Pancreas (tissue), 10 donors: ENCODE results near the gene SHISAL1. TPM values are rescaled to one million over a fixed set of nuclear protein-coding genes. Genes with fewer than 3 reads are reported as not detected.
"Not testable (repeated sequence)": the region's sequence is repeated elsewhere in the genome, so short reads cannot be mapped to it uniquely, and the experiment has no call there.

Experiments
- ATAC-seq, 4 donors: fragments of 200-7000 bp; cut with Tn5 transposase; one replicate each; pipeline versions ENCODE4 v1.8.0 to v1.9.1; 2020; ENCODE audit warnings: mild to moderate bottlenecking in 4 of 4, moderate library complexity in 4 of 4
- DNase-seq, 6 donors: peaks; one replicate each; pipeline ENCODE4 v3.0.0-alpha.2; 2020
- FAIRE-seq: peaks from 2 replicates; lab custom pipeline; 2012; peaks lifted over from hg19 to GRCh38; lab: Jason Lieb, UNC
- H3K27ac ChIP-seq, 4 donors: fragments of 200-600 bp; sonication (generic); 1 replicate in 3 of 4; 2 replicates in 1 of 4; pipeline versions ENCODE4 v1.5.0 to v1.8.0; 2020
- H3K27me3 ChIP-seq, 4 donors: fragments of 200-600 bp; one replicate each; pipeline ENCODE4 v1.8.0; 2021
- H3K36me3 ChIP-seq, 3 donors: fragments of 200-600 bp; sonication (generic) in 1 of 3; one replicate each; pipeline versions ENCODE4 v1.5.0 to v1.8.0; 2020 to 2021
- H3K4me1 ChIP-seq, 3 donors: fragments of 200-600 bp; one replicate each; pipeline ENCODE4 v1.8.0; 2021
- H3K4me3 ChIP-seq, 4 donors: fragments of 200-600 bp; sonication (generic) in 2 of 4; one replicate each; pipeline versions ENCODE4 v1.5.0 to v1.8.0; 2020 to 2021
- H3K9me3 ChIP-seq, 4 donors: fragments of 200-600 bp; one replicate each; pipeline ENCODE4 v1.8.0; 2021
- WGBS, 2 donors: extraction: QIAGEN DNeasy Blood & Tissue Kit; methylation state at CpG; one replicate each; pipeline ENCODE4 v1.1.7; 2013; 5-methylcytosine and 5-hydroxymethylcytosine counted together
- intact Hi-C, 3 donors: fragments of 100-400 bp; cut with DNase I; formaldehyde crosslinking; loops; one replicate each; pipeline versions ENCODE4 v1.11.1 to v1.14.2; 2022
- polyA plus RNA-seq, 2 donors: library from polyadenylated mRNA; stranded (reverse); fragments of 200-250 nt; gene quantifications; one replicate each; pipeline ENCODE4 v1.2.3, GENCODE V29; 2013
- total RNA-seq, 6 donors: library from RNA; stranded (reverse); fragmentation: NEBNext Ultra II Directional in 4 of 6; extraction: Animal tissue kit (Norgen Biotek cat#: 25700) in 4 of 6; gene quantifications; one replicate each; pipeline versions ENCODE4 v1.2.1 to v1.2.4, GENCODE V29; 2021 to 2023
- TF ChIP-seq, protein P1 (sequence below), 4 donors: fragments of 200-600 bp; sonication (generic) in 3 of 4; IDR thresholded peaks; one replicate each; pipeline versions ENCODE4 v1.5.0 to v1.8.0; 2021; ENCODE audit warnings: antibody characterized with exemption in 4 of 4
- donor health status: healthy with polysubstance abuse.
- donor health status: DM: no; HTN: no; CAD: no; lungs with moderate emphysema.
- donor health status: DM: no; HTN: no; CAD: no.
- donor health status: control.
- donor health status: control.
- donor health status: Bipolar disorder and iron deficiency.
- donor health status: DM: yes; HTN: yes; CAD: no.
- donor health status: DM: no; HTN: no; CAD: no.
- donor health status: DM: no; HTN: no; CAD: no.
- donor health status: DM: yes; HTN: yes; CAD: no.

Gene SHISAL1
- total and polyA plus RNA-seq, 8 donors = 0.35 to 1.3 (median 0.54) TPM

DNA sequence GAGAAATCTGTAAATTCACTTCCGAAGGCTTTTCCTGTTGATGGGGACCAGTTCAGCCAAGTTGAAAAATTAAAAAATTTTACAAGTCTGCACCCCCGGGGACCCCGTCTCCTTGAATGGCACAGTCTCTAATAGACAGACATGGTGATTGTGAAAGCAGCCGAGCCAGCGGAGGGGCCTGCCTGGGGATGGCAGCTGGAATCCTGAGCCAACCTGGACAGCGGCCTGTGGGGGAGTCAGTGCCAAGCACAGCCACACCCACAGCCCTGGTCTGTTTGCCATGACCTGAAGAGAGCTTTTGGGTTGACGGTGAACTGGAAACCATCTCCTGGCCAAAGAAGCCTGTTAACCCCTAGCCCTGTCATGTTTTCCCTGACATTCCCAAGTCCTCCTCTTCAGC is 67.3 kb downstream of the SHISAL1 start:
- H3K27ac ChIP-seq = no peak overlapping the region
- intact Hi-C loops = no loop called here
- H3K27me3 ChIP-seq = no peaks in the 10 kb centered on the region
- H3K36me3 ChIP-seq = no peaks in the 10 kb centered on the region
- no peaks in the 10 kb centered on the region for H3K4me1 ChIP-seq
- TF ChIP-seq, protein P1, sequence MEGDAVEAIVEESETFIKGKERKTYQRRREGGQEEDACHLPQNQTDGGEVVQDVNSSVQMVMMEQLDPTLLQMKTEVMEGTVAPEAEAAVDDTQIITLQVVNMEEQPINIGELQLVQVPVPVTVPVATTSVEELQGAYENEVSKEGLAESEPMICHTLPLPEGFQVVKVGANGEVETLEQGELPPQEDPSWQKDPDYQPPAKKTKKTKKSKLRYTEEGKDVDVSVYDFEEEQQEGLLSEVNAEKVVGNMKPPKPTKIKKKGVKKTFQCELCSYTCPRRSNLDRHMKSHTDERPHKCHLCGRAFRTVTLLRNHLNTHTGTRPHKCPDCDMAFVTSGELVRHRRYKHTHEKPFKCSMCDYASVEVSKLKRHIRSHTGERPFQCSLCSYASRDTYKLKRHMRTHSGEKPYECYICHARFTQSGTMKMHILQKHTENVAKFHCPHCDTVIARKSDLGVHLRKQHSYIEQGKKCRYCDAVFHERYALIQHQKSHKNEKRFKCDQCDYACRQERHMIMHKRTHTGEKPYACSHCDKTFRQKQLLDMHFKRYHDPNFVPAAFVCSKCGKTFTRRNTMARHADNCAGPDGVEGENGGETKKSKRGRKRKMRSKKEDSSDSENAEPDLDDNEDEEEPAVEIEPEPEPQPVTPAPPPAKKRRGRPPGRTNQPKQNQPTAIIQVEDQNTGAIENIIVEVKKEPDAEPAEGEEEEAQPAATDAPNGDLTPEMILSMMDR (IDR thresholded peaks at IDR 0.05) = no peak
- 85 to 87% methylated on average over 7 of the region's 7 CpGs for WGBS, 2 donors
- H3K4me3 ChIP-seq = no peak overlapping the region
- no peak for DNase-seq
- no peak for ATAC-seq
- no peak for FAIRE-seq
- H3K9me3 ChIP-seq = no peaks in the 10 kb centered on the region

GRCh38 chr22:44244265-44244822 is 68.4 kb downstream of the SHISAL1 start:
- FAIRE-seq (no peak), DNase-seq (no peak)

DNA sequence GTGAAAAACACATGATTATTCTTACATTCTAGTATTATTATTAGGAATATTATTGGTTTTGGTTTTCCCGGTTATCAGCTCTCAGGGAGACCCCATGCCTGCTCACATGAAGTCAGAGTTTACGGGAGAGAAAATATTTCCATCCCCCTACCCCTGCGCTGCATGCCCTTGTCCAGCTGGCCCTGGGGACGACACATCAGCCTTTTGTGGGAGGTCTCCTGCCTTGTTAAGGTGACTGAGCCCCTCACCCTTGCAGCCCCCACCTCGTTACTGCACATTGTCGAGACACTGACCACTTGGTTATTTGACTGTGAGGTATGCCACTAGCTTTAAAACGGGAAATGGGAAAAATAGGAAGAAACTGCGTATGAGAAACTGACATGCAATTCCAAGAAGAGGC is 69.0 kb downstream of the SHISAL1 start:
- WGBS, 2 donors = 76 to 78% methylated on average over 8 of the region's 8 CpGs
- no peak overlapping the region for H3K4me3 ChIP-seq
- DNase-seq = no peak

More at GRCh38 chr22:44244265-44244822, 68.4 kb downstream of the SHISAL1 start:
- no peak overlapping the region for H3K4me3 ChIP-seq
- H3K9me3 ChIP-seq = no peaks in the 10 kb centered on the region
- 81 to 83% methylated on average over 9 of the region's 9 CpGs for WGBS, 2 donors
- no peaks in the 10 kb centered on the region for H3K36me3 ChIP-seq
- intact Hi-C loops = no loop called here
- ATAC-seq = no peak
- H3K27me3 ChIP-seq = no peaks in the 10 kb centered on the region
- no peak overlapping the region for H3K27ac ChIP-seq
- H3K4me1 ChIP-seq = no peaks in the 10 kb centered on the region
- TF ChIP-seq, protein P1 (IDR thresholded peaks at IDR 0.05) = no peak

DNA sequence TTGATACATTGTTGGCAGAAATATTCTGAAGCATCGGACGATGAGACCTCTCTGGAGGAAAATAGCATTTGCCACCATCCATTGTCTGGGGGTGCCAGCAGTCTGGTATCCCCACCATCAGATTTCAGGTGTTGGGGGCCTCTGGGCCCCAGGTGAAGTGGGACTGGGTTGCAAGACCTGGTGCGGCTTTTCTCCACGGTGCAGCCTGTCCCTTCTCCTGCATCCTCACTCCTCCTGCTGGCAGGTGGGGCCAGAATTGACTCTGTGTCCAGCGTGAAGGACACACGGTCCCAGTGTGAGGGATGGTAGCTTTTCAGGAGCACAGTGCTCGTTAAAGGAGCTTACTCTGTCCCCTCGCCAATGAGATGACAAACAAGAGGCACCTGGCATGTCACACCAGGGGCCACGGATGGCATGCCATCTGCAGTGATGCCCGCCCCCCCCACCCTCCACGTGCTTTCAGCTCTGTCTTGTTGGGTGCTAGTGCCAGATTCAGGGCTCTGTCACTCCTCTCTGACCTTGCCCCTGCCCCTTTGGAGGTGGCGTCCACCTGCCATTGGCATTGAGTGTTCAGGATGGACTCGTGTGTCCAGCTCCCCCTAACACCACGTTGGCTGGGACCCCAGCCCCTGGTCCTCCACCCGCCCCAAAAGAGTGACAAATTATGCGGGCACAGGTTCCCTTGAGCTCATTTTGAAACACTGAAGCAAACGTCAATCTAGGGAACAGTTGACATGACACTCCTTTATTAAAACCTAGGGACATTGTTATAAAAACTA is 69.6 kb downstream of the SHISAL1 start:
- DNase-seq = no peak
- no peak for ATAC-seq
- Histone ChIP-seq H3K27ac (no peak overlapping the region), H3K4me1 (no peaks in the 10 kb centered on the region), H3K9me3 (no peaks in the 10 kb centered on the region), H3K27me3 (no peaks in the 10 kb centered on the region), H3K36me3 (no peaks in the 10 kb centered on the region), H3K4me3 (no peak overlapping the region)
- intact Hi-C loops = no loop called here
- 71 to 79% methylated on average over 17 of the region's 17 CpGs for WGBS, 2 donors
- TF ChIP-seq, protein P1 (IDR thresholded peaks at IDR 0.05) = no peak
- FAIRE-seq = no peak

More for the DNA sequence above, 69.0 kb downstream of the SHISAL1 start:
- no peak overlapping the region for H3K27ac ChIP-seq
- intact Hi-C loops = no loop called here
- no peaks in the 10 kb centered on the region for H3K4me1 ChIP-seq
- no peaks in the 10 kb centered on the region for H3K36me3 ChIP-seq
- no peaks in the 10 kb centered on the region for H3K27me3 ChIP-seq
- FAIRE-seq = no peak
- ATAC-seq = no peak
- TF ChIP-seq, protein P1 (IDR thresholded peaks at IDR 0.05) = no peak
- no peaks in the 10 kb centered on the region for H3K9me3 ChIP-seq

DNA sequence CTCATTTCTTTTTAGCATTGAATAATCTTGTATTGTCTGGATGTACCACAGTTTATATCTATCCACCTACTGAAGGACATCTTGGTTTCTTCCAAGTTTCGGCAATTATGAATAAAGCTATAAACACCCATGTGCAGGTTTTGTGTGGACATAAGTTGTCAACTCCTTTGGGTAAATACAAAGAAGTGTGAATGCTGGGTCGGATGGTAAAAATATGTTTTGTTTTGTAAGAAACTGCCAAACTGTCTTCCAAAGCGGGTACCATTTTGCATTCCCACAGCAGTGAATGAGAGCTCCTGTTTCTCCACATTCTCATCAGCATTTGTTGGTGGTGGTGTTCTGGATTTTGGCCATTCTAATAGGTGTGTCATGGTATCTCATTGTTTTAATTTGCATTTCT is 71.6 kb downstream of the SHISAL1 start:
- H3K4me1 ChIP-seq, DNase-seq, H3K27ac ChIP-seq, H3K36me3 ChIP-seq, FAIRE-seq, H3K9me3 ChIP-seq, H3K27me3 ChIP-seq, intact Hi-C loops, ATAC-seq, H3K4me3 ChIP-seq: not testable (repeated sequence)
- 84% methylated on average over 3 of the region's 3 CpGs for WGBS, 2 donors
